ENCODE data around the gene TRIM38.

Gene TRIM38

GRCh38 chr6:26031595-26032339 lies 69.2 kb downstream of the TRIM38 start:
- no peaks in the 10 kb centered on the region for H3K27me3 Mint-ChIP-seq
- DNase-seq (peak; percentile 87 to 93 (median 90)), ATAC-seq (replicated peaks) (peak; percentile 68)
- H3K36me3 Mint-ChIP-seq (ENCODE audit: insufficient read depth) = peaks cover 37% of the 10 kb centered on the region
- peak overlapping the region; percentile 87 to 93 for H3K4me3 Mint-ChIP-seq
- H3K27ac Mint-ChIP-seq = peak overlapping the region; percentile 93 to 95
- no peaks in the 10 kb centered on the region for H3K9me3 Mint-ChIP-seq
- peaks cover 33 to 44% of the 10 kb centered on the region in 2 donors for H3K4me1 Mint-ChIP-seq (ENCODE audit: low read depth in 2 of 2)

- no peaks in the 10 kb centered on the region for H3K27me3 Mint-ChIP-seq
- ATAC-seq (replicated peaks) = peak; percentile 18
- H3K4me1 Mint-ChIP-seq (ENCODE audit: low read depth in 2 of 2) = peaks cover 27 to 44% of the 10 kb centered on the region in 2 donors
These were observed 69.9 kb downstream of the TRIM38 start for GRCh38 chr6:26032340-26033084.

DNA sequence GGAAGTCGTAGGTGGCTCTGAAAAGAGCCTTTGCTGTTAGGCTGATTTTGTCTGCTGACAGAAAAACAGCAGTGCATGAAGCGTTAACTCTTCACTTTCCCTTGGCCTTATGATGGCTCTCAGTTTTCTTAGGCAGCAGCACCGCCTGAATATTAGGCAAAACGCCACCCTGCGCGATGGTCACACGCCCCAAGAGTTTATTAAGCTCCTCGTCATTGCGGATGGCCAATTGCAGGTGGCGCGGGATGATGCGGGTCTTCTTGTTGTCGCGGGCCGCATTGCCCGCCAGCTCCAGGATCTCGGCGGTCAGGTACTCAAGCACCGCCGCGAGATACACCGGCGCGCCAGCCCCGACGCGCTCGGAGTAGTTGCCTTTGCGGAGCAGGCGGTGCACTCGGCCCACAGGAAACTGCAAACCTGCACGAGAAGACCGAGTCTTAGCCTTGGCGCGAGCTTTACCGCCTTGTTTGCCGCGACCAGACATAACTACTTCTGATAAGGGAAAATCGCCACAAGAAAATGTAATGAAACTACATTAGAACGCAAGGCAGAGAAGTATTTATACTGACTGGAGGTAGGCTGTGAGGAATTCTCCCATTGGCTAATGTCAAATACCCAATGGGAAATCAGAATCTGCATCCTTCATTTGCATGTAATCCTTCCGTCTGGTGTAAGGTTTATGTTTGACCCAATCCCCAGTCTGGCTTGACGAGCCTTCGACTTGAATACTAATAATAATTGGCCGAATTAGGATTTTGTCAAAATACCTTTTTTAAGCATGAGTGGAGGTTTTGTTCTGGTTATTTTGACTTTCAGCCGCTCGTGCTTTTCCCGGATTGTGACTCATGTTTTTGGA lies 70.7 kb downstream of the TRIM38 start:
- DNase-seq (peak; percentile 41 to 58 (median 44)), ATAC-seq (replicated peaks) (peak; percentile 62)
- peak overlapping the region; percentile 87 to 93 for H3K4me3 Mint-ChIP-seq
- H3K4me1 Mint-ChIP-seq (ENCODE audit: low read depth in 2 of 2) = peaks cover 24 to 41% of the 10 kb centered on the region in 2 donors
- H3K27ac Mint-ChIP-seq = peak overlapping the region; percentile 93 to 95
- H3K36me3 Mint-ChIP-seq (ENCODE audit: insufficient read depth) = peaks cover 28% of the 10 kb centered on the region
- no peaks in the 10 kb centered on the region for H3K9me3 Mint-ChIP-seq
- H3K27me3 Mint-ChIP-seq = no peaks in the 10 kb centered on the region

More at GRCh38 chr6:26032340-26033084, 69.9 kb downstream of the TRIM38 start:
- peak overlapping the region; percentile 93 to 95 for H3K27ac Mint-ChIP-seq
- no peaks in the 10 kb centered on the region for H3K9me3 Mint-ChIP-seq
- DNase-seq = no peak
- H3K36me3 Mint-ChIP-seq (ENCODE audit: insufficient read depth) = peaks cover 29% of the 10 kb centered on the region
- peak overlapping the region; percentile 87 to 93 for H3K4me3 Mint-ChIP-seq

- Mint-ChIP-seq H3K36me3 (ENCODE audit: insufficient read depth) (peaks cover 28% of the 10 kb centered on the region), H3K27ac (peak overlapping the region; percentile 93 to 95), H3K4me3 (peak overlapping the region; percentile 87 to 93), H3K4me1 (ENCODE audit: low read depth in 2 of 2) (peaks cover 24 to 41% of the 10 kb centered on the region in 2 donors), H3K27me3 (no peaks in the 10 kb centered on the region), H3K9me3 (no peaks in the 10 kb centered on the region)
- no peak for ATAC-seq (replicated peaks)
- DNase-seq = no peak
These were observed 71.3 kb downstream of the TRIM38 start for GRCh38 chr6:26033941-26034354.

GRCh38 chr6:26034905-26035304 lies 72.3 kb downstream of the TRIM38 start:
- Mint-ChIP-seq H3K27ac (no peak overlapping the region), H3K9me3 (no peaks in the 10 kb centered on the region), H3K36me3 (ENCODE audit: insufficient read depth) (peaks cover 28% of the 10 kb centered on the region), H3K27me3 (no peaks in the 10 kb centered on the region), H3K4me3 (peak overlapping the region in 1 of 2 donors; percentile 87), H3K4me1 (ENCODE audit: low read depth in 2 of 2) (peaks cover 24 to 41% of the 10 kb centered on the region in 2 donors)
- ATAC-seq (replicated peaks) (no peak), DNase-seq (no peak)
